HG03521 (cell line): ENCODE measurements around the gene FBRS.
"Not testable (repeated sequence)": the region's sequence is repeated elsewhere in the genome, so short reads cannot be mapped to it uniquely, and the experiment has no call there.

Experiments used
- ATAC-seq: cut with Tn5 transposase; IDR thresholded peaks from one replicate; pipeline ENCODE4 v1.9.1; 2021; ENCODE audit warnings: mild to moderate bottlenecking, moderate library complexity; ENCODE audit not compliant: unreplicated experiment

The FBRS gene

GRCh38 chr16:30663038-30663437, 4.8 kb downstream of the FBRS start:
- no peak for ATAC-seq

GRCh38 chr16:30663820-30664219, 5.6 kb downstream of the FBRS start:
- ATAC-seq, result no peak

GRCh38 chr16:30664616-30665109, 6.4 kb downstream of the FBRS start:
- ATAC-seq, result no peak

GRCh38 chr16:30665155-30665829, 7.1 kb downstream of the FBRS start:
- ATAC-seq, result no peak

- no peak for ATAC-seq
These were observed 7.6 kb downstream of the FBRS start for GRCh38 chr16:30665830-30666190.

- ATAC-seq, result no peak
These were observed 8.4 kb downstream of the FBRS start for GRCh38 chr16:30666681-30667080.

- no peak for ATAC-seq
These were observed 9.2 kb downstream of the FBRS start for GRCh38 chr16:30667361-30667905.

GRCh38 chr16:30668393-30668792, 10.2 kb downstream of the FBRS start:
- ATAC-seq, result no peak

- ATAC-seq, result no peak
These were observed 11.0 kb downstream of the FBRS start for GRCh38 chr16:30669026-30669902.

GRCh38 chr16:30669903-30670824, 11.9 kb downstream of the FBRS start:
- ATAC-seq, result no peak

- ATAC-seq, result no peak
These were observed 16.9 kb downstream of the FBRS start for GRCh38 chr16:30675143-30675542.

- no peak for ATAC-seq
These were observed 19.8 kb downstream of the FBRS start for GRCh38 chr16:30677931-30678585.

- ATAC-seq, result no peak
These were observed 20.3 kb downstream of the FBRS start for GRCh38 chr16:30678586-30678970.

- no peak for ATAC-seq
These were observed 22.1 kb downstream of the FBRS start for GRCh38 chr16:30680326-30680725.

GRCh38 chr16:30688701-30689100, 30.5 kb downstream of the FBRS start:
- no peak for ATAC-seq

- no peak for ATAC-seq
These were observed 33.7 kb downstream of the FBRS start for GRCh38 chr16:30691907-30692306.

- no peak for ATAC-seq
These were observed 34.3 kb downstream of the FBRS start for GRCh38 chr16:30692396-30693064.

GRCh38 chr16:30694926-30695693, 36.9 kb downstream of the FBRS start:
- no peak for ATAC-seq

GRCh38 chr16:30696646-30697045, 38.4 kb downstream of the FBRS start:
- not testable (repeated sequence) for ATAC-seq
